Cardiac muscle cell (in vitro differentiated cells and primary cell): ENCODE measurements around the gene LRRC4C. TPM values are rescaled to one million over a fixed set of nuclear protein-coding genes. Genes with fewer than 3 reads are reported as not detected.
A peak's percentile ranks its signal among the peaks of the same experiment; 100 is the strongest.

ENCODE experiments used
- DNase-seq, 2 donors: peaks; one replicate each; pipeline versions ENCODE4 v3.0.0 to v3.0.0-alpha.2; 2010 to 2017; ENCODE audit warnings: low read depth in 1 of 2, low spot score in 1 of 2
- H3K27ac ChIP-seq: fragments of 200-600 bp; sonication (generic); 2 replicates; pipeline ENCODE4 v1.5.1; 2016
- H3K27me3 ChIP-seq: fragments of 200-600 bp; sonication (generic); 2 replicates; pipeline ENCODE4 v1.6.0; 2016; ENCODE audit warnings: control low read depth
- H3K36me3 ChIP-seq: fragments of 200-600 bp; sonication (generic); 2 replicates; pipeline ENCODE4 v1.5.1; 2016; ENCODE audit warnings: control low read depth
- H3K4me1 ChIP-seq: fragments of 200-600 bp; sonication (generic); 2 replicates; pipeline ENCODE4 v1.8.1; 2017; ENCODE audit warnings: low read depth, mild to moderate bottlenecking, mixed run types
- H3K4me3 ChIP-seq: fragments of 200-600 bp; sonication (generic); 2 replicates; pipeline ENCODE4 v1.5.1; 2016; ENCODE audit warnings: mild to moderate bottlenecking
- H3K9me3 ChIP-seq: fragments of 200-600 bp; sonication (generic); 2 replicates; pipeline ENCODE4 v1.5.1; 2017; ENCODE audit warnings: low read depth, mild to moderate bottlenecking, control low read depth
- CTCF ChIP-seq: IDR thresholded peaks from 2 replicates; pipeline ENCODE4 v1.5.1; 2012; ENCODE audit warnings: low read depth, mild to moderate bottlenecking, low read length
- polyA plus RNA-seq: library from polyadenylated mRNA; unstranded; fragments of >200 nt; fragmentation: Nextera tagmentation; extraction: Ambion mirVana; gene quantifications from 2 replicates; pipeline ENCODE4 v1.2.1, GENCODE V29; 2016
- total RNA-seq: library from RNA; depleted of rRNA; stranded (reverse); fragments of >200 nt; gene quantifications from 2 replicates; pipeline ENCODE4 v1.2.3, GENCODE V29; 2016

The LRRC4C gene
- total and polyA plus RNA-seq, 2 experiments from 2014 or later = 0.66 to 0.77 TPM

GRCh38 chr11:41494716-41495115, 35.3 kb upstream of the LRRC4C start:
- Histone ChIP-seq H3K9me3 (no peaks in the 10 kb centered on the region), H3K27me3 (no peaks in the 10 kb centered on the region), H3K36me3 (no peaks in the 10 kb centered on the region), H3K27ac (no peak overlapping the region), H3K4me1 (no peaks in the 10 kb centered on the region), H3K4me3 (no peak overlapping the region)
- no peak for TF ChIP-seq CTCF
- no peak for DNase-seq

GRCh38 chr11:41486424-41486823, 27.0 kb upstream of the LRRC4C start:
- no peak for DNase-seq
- Histone ChIP-seq H3K9me3 (peaks cover 3% of the 10 kb centered on the region), H3K36me3 (no peaks in the 10 kb centered on the region), H3K4me1 (no peaks in the 10 kb centered on the region), H3K4me3 (no peak overlapping the region), H3K27me3 (no peaks in the 10 kb centered on the region), H3K27ac (no peak overlapping the region)
- TF ChIP-seq CTCF = no peak

- Histone ChIP-seq H3K4me3 (no peak overlapping the region), H3K27ac (no peak overlapping the region), H3K4me1 (no peaks in the 10 kb centered on the region), H3K36me3 (no peaks in the 10 kb centered on the region), H3K9me3 (peaks cover 3% of the 10 kb centered on the region), H3K27me3 (no peaks in the 10 kb centered on the region)
- TF ChIP-seq CTCF = no peak
- DNase-seq = no peak
Observed at GRCh38 chr11:41483956-41484355, 24.5 kb upstream of the LRRC4C start.

DNA sequence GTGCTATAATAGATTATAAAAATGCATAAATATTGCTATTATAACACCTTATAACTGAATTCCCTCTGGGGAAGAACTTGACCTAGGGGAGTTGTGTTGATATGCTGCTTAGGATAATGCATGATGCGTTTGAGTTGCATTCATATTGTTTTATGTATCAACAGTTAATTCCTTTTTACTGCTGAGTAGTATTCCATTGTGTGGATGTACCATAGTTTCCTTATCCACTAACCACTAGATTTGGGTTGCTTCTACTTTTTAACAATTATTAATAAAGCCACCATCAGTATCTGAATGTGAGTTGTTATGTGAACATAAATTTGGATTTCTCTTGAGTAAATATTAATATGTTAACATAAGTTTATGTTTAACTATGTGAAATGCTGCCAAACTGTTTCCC, 19.7 kb upstream of the LRRC4C start:
- no peaks in the 10 kb centered on the region for H3K9me3 ChIP-seq
- H3K4me1 ChIP-seq = no peaks in the 10 kb centered on the region
- no peak overlapping the region for H3K4me3 ChIP-seq
- H3K27me3 ChIP-seq = no peaks in the 10 kb centered on the region
- no peak overlapping the region for H3K27ac ChIP-seq
- DNase-seq = no peak
- TF ChIP-seq CTCF = no peak
- no peaks in the 10 kb centered on the region for H3K36me3 ChIP-seq

GRCh38 chr11:41461057-41461681, 1.7 kb upstream of the LRRC4C start:
- Histone ChIP-seq H3K4me1 (no peaks in the 10 kb centered on the region), H3K9me3 (no peaks in the 10 kb centered on the region), H3K27ac (no peak overlapping the region), H3K36me3 (no peaks in the 10 kb centered on the region), H3K27me3 (no peaks in the 10 kb centered on the region), H3K4me3 (no peak overlapping the region)
- peak; percentile 61 for TF ChIP-seq CTCF
- DNase-seq = peak in 1 of 2 donors; percentile 11
